ENCODE measurements around the gene TGFB2.

DNA sequence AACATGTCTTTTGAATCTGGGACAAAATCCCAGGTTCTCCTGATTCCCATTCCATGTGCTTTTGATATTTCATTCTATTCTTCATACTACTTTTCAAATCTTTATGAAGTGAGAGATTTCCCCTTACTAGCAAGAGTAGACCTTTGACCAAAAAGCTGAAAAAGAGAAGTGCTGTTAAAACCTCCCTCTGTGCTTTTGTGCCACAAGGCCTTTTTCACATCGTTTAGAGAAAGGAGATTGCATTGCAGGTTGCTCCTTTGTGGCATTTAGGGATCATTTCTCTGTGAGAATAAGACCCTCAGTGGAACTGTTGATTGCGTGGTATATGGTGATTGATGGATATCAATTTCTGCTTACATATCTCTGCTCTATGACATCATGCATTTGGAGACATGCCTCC lies 148.8 kb downstream of the TGFB2 start:
- TF ChIP-seq POLR2A (IDR thresholded peaks at IDR 0.05) = no peak
- TF ChIP-seq, protein P1, sequence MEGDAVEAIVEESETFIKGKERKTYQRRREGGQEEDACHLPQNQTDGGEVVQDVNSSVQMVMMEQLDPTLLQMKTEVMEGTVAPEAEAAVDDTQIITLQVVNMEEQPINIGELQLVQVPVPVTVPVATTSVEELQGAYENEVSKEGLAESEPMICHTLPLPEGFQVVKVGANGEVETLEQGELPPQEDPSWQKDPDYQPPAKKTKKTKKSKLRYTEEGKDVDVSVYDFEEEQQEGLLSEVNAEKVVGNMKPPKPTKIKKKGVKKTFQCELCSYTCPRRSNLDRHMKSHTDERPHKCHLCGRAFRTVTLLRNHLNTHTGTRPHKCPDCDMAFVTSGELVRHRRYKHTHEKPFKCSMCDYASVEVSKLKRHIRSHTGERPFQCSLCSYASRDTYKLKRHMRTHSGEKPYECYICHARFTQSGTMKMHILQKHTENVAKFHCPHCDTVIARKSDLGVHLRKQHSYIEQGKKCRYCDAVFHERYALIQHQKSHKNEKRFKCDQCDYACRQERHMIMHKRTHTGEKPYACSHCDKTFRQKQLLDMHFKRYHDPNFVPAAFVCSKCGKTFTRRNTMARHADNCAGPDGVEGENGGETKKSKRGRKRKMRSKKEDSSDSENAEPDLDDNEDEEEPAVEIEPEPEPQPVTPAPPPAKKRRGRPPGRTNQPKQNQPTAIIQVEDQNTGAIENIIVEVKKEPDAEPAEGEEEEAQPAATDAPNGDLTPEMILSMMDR (IDR thresholded peaks at IDR 0.05) = no peak
- TF ChIP-seq EP300 (IDR thresholded peaks at IDR 0.05) = no peak

Measured in gastroesophageal sphincter (tissue), 3 donors.